PC-9 (cell line): ENCODE results near the gene EIF4EBP3. TPM values are rescaled to one million over a fixed set of nuclear protein-coding genes. Genes with fewer than 3 reads are reported as not detected.

Experiments
- BruUV-seq: library from RNA; stranded (reverse); fragments of 400-500 nt; replicated peaks from 2 replicates; lab custom pipeline; 2021; lab: Mats Ljungman, UMichigan
- CTCF ChIA-PET: fragments of 300-600 bp; sonication (Branson Sonifier 250); formaldehyde crosslinking; loops from one replicate; lab custom pipeline; 2022; ENCODE audit warnings: antibody characterized with exemption; lab: Charles Lee
- POLR2A ChIA-PET: fragments of 300-600 bp; sonication (Branson Sonifier 250); formaldehyde crosslinking; loops from one replicate; lab custom pipeline; 2022; ENCODE audit warnings: antibody characterized with exemption; ENCODE audit not compliant: unreplicated experiment; lab: Charles Lee
- DNase-seq, 2 experiments: peaks; one replicate each; pipeline versions ENCODE4 v3.0.0 to v3.0.0-alpha.2; 2015 to 2022; ENCODE audit warnings: mixed read lengths in 1 of 2
- H2AFZ ChIP-seq: fragments of 200-600 bp; sonication (generic); 2 replicates; pipeline ENCODE4 v1.8.1; 2017; ENCODE audit warnings: antibody characterized with exemption
- H3F3A ChIP-seq: fragments of 200-600 bp; sonication (generic); 2 replicates; pipeline ENCODE4 v1.8.1; 2017; ENCODE audit warnings: antibody characterized with exemption, mild to moderate bottlenecking, low read depth; ENCODE audit not compliant: insufficient read depth
- H3K27ac ChIP-seq: fragments of 200-600 bp; sonication (generic); 2 replicates; pipeline ENCODE4 v1.6.1; 2016; ENCODE audit warnings: mixed run types
- H3K27me3 ChIP-seq: fragments of 200-600 bp; sonication (generic); 2 replicates; pipeline ENCODE4 v1.6.1; 2016; ENCODE audit warnings: low read depth, mixed run types; ENCODE audit not compliant: insufficient read depth
- H3K36me3 ChIP-seq: fragments of 200-600 bp; sonication (generic); 2 replicates; pipeline ENCODE4 v1.6.1; 2016; ENCODE audit warnings: low read depth, mixed run types
- H3K4me1 ChIP-seq: fragments of 200-600 bp; sonication (generic); replicated peaks from 2 replicates; pipeline ENCODE4 v1.6.1; 2016; ENCODE audit warnings: mixed run types; ENCODE audit not compliant: insufficient read depth
- H3K4me2 ChIP-seq: fragments of 200-600 bp; sonication (generic); 2 replicates; pipeline ENCODE4 v1.6.1; 2017; ENCODE audit warnings: mixed run types
- H3K4me3 ChIP-seq: fragments of 200-600 bp; sonication (generic); 2 replicates; pipeline ENCODE4 v1.6.1; 2016; ENCODE audit warnings: mixed run types
- H3K79me2 ChIP-seq: fragments of 200-600 bp; sonication (generic); 2 replicates; pipeline ENCODE4 v1.6.1; 2017; ENCODE audit warnings: low read depth, mixed run types
- H3K9me2 ChIP-seq: fragments of 200-600 bp; sonication (generic); 2 replicates; pipeline ENCODE4 v1.8.1; 2017; ENCODE audit warnings: mild to moderate bottlenecking; ENCODE audit not compliant: insufficient read depth
- H3K9me3 ChIP-seq: fragments of 200-600 bp; sonication (generic); 2 replicates; pipeline ENCODE4 v1.8.1; 2016; ENCODE audit warnings: low read depth; ENCODE audit not compliant: insufficient read depth
- H4K20me1 ChIP-seq: fragments of 200-600 bp; sonication (generic); 2 replicates; pipeline ENCODE4 v1.8.1; 2017; ENCODE audit not compliant: insufficient read depth
- CTCF ChIP-seq: fragments of 200-600 bp; sonication (generic); conservative IDR thresholded peaks from 2 replicates; pipeline ENCODE4 v1.6.1; 2017; ENCODE audit warnings: mixed run types, antibody characterized with exemption, mild to moderate bottlenecking, moderate library complexity
- EZH2 ChIP-seq: fragments of 200-600 bp; sonication (generic); IDR thresholded peaks from 2 replicates; pipeline ENCODE4 v1.8.0; 2017; ENCODE audit warnings: antibody characterized with exemption, low read depth
- intact Hi-C: fragments of 100-400 bp; cut with micrococcal nuclease; formaldehyde crosslinking; loops from one replicate; pipeline ENCODE4 v1.10.0; 2022; ENCODE audit not compliant: unreplicated experiment
- total RNA-seq: library from RNA; stranded (reverse); gene quantifications from 2 replicates; pipeline ENCODE4 v1.2.3, GENCODE V29; 2021

Gene EIF4EBP3
- total RNA-seq, 1 experiment from 2014 or later: 5.6 TPM

- no TSS peak for BruUV-seq
- H3K79me2 ChIP-seq: no peaks in the 10 kb centered on the region
- H3K9me3 ChIP-seq: no peaks in the 10 kb centered on the region
- no peaks in the 10 kb centered on the region for H3K4me1 ChIP-seq
- no peak overlapping the region for H3K4me3 ChIP-seq
- DNase-seq: no peak
- no peak overlapping the region for H3K27ac ChIP-seq
- H3F3A ChIP-seq: peaks cover 25% of the 10 kb centered on the region
- no peak overlapping the region for H2AFZ ChIP-seq
- no peak for TF ChIP-seq EZH2
- intact Hi-C loops: no loop called here
- peaks cover 27% of the 10 kb centered on the region for H3K36me3 ChIP-seq
- H3K27me3 ChIP-seq: no peaks in the 10 kb centered on the region
- no peak overlapping the region for H3K4me2 ChIP-seq
- POLR2A ChIA-PET: no interaction called here
- CTCF ChIA-PET: no interaction called here
- H3K9me2 ChIP-seq: no peaks in the 10 kb centered on the region
- H4K20me1 ChIP-seq: peaks cover 3% of the 10 kb centered on the region; the same call in 1 of the 2 replicates
Observed at GRCh38 chr5:140502834-140503233, 44.6 kb upstream of the EIF4EBP3 start.

- no TSS peak for BruUV-seq
- no peak overlapping the region for H3K27ac ChIP-seq
- H3K9me2 ChIP-seq: no peaks in the 10 kb centered on the region
- H3K9me3 ChIP-seq: no peaks in the 10 kb centered on the region
- H3K36me3 ChIP-seq: peaks cover 51% of the 10 kb centered on the region
- TF ChIP-seq CTCF (no peak), EZH2 (no peak)
- no peaks in the 10 kb centered on the region for H3K79me2 ChIP-seq
- POLR2A ChIA-PET: no interaction called here
- DNase-seq: no peak
- H3K4me2 ChIP-seq: no peak overlapping the region
- no peaks in the 10 kb centered on the region for H3K4me1 ChIP-seq
- no peak overlapping the region for H2AFZ ChIP-seq
- H3F3A ChIP-seq: peaks cover 25% of the 10 kb centered on the region
- H4K20me1 ChIP-seq: peaks cover 6% of the 10 kb centered on the region; the same call in 1 of the 2 replicates
- no peaks in the 10 kb centered on the region for H3K27me3 ChIP-seq
- intact Hi-C loops: no loop called here
- no peak overlapping the region for H3K4me3 ChIP-seq
- CTCF ChIA-PET: no interaction called here
Observed at GRCh38 chr5:140509898-140510297, 37.6 kb upstream of the EIF4EBP3 start.

GRCh38 chr5:140513124-140513523, 34.3 kb upstream of the EIF4EBP3 start:
- CTCF ChIA-PET: no interaction called here
- Histone ChIP-seq H3K9me3 (no peaks in the 10 kb centered on the region), H3K27me3 (no peaks in the 10 kb centered on the region), H3K4me3 (no peak overlapping the region), H3K4me2 (no peak overlapping the region), H3K36me3 (peaks cover 33% of the 10 kb centered on the region), H3K27ac (no peak overlapping the region), H3K79me2 (no peaks in the 10 kb centered on the region), H2AFZ (no peak overlapping the region), H4K20me1 (peaks cover 6% of the 10 kb centered on the region; the same call in 1 of the 2 replicates), H3K4me1 (no peaks in the 10 kb centered on the region), H3F3A (peaks cover 20% of the 10 kb centered on the region), H3K9me2 (no peaks in the 10 kb centered on the region)
- DNase-seq: no peak
- TF ChIP-seq EZH2: no peak
- TF ChIP-seq CTCF: no peak
- intact Hi-C loops: no loop called here
- POLR2A ChIA-PET: no interaction called here
- no TSS peak for BruUV-seq

GRCh38 chr5:140524003-140524402, 23.5 kb upstream of the EIF4EBP3 start:
- no peaks in the 10 kb centered on the region for H3K9me3 ChIP-seq
- TF ChIP-seq EZH2 (no peak), CTCF (no peak)
- ChIA-PET CTCF (no interaction called here), POLR2A (no interaction called here)
- no peak for DNase-seq
- no peak overlapping the region for H2AFZ ChIP-seq
- H3K27ac ChIP-seq: no peak overlapping the region
- H3K79me2 ChIP-seq: no peaks in the 10 kb centered on the region
- peaks cover 39% of the 10 kb centered on the region for H3K36me3 ChIP-seq
- intact Hi-C loops: no loop called here
- H3K27me3 ChIP-seq: no peaks in the 10 kb centered on the region
- H4K20me1 ChIP-seq: peaks cover 2% of the 10 kb centered on the region; the same call in 1 of the 2 replicates
- H3K4me1 ChIP-seq: no peaks in the 10 kb centered on the region
- no peak overlapping the region for H3K4me3 ChIP-seq
- BruUV-seq: no TSS peak
- peaks cover 18% of the 10 kb centered on the region; the same call in 1 of the 2 replicates for H3F3A ChIP-seq
- no peaks in the 10 kb centered on the region for H3K9me2 ChIP-seq
- H3K4me2 ChIP-seq: no peak overlapping the region
